ENCODE results near the gene TMEM63C. TPM values are rescaled to one million over a fixed set of nuclear protein-coding genes. Genes with fewer than 3 reads are reported as not detected.

TMEM63C gene
- total RNA-seq, 1 donor from 2014 or later, result 1.5 TPM

DNA sequence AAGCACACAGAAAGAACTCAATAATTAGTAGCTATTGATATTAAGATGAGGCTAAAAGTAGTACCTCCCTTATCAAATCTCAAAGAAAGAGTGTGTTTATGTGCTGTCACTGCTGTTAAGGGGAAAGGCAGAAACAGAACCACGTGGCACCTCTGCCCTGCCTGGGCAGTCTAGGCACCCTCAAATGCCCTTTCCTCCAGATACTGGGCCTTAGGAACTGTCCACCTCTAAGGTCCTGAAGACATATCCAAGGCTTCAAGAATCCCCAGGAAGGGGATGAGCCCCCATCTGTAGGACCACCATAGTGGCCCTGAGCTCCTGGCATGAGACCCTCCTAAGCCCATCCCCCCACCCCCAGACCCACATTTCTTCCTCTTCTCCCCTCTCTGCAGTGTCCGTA lies 60.4 kb downstream of the TMEM63C start:
- ChIA-PET CTCF (no interaction called here), POLR2A (no interaction called here)
- Mint-ChIP-seq H3K9me3 (no peaks in the 10 kb centered on the region), H3K27me3 (no peaks in the 10 kb centered on the region), H3K36me3 (ENCODE audit: low read depth) (no peaks in the 10 kb centered on the region), H3K4me1 (peaks cover 37% of the 10 kb centered on the region), H3K4me3 (no peak overlapping the region), H3K27ac (no peak overlapping the region)
- no peak for DNase-seq
- intact Hi-C loops (cut with micrococcal nuclease), result no loop called here
- ATAC-seq (ENCODE audit: low read depth), result no peak
- TF ChIP-seq, protein P1, sequence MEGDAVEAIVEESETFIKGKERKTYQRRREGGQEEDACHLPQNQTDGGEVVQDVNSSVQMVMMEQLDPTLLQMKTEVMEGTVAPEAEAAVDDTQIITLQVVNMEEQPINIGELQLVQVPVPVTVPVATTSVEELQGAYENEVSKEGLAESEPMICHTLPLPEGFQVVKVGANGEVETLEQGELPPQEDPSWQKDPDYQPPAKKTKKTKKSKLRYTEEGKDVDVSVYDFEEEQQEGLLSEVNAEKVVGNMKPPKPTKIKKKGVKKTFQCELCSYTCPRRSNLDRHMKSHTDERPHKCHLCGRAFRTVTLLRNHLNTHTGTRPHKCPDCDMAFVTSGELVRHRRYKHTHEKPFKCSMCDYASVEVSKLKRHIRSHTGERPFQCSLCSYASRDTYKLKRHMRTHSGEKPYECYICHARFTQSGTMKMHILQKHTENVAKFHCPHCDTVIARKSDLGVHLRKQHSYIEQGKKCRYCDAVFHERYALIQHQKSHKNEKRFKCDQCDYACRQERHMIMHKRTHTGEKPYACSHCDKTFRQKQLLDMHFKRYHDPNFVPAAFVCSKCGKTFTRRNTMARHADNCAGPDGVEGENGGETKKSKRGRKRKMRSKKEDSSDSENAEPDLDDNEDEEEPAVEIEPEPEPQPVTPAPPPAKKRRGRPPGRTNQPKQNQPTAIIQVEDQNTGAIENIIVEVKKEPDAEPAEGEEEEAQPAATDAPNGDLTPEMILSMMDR (IDR thresholded peaks at IDR 0.05), result no peak

GRCh38 chr14:77242752-77243151 lies 61.2 kb downstream of the TMEM63C start:
- Mint-ChIP-seq H3K9me3 (no peaks in the 10 kb centered on the region), H3K4me1 (peaks cover 37% of the 10 kb centered on the region), H3K4me3 (peak overlapping the region; percentile 12), H3K27ac (peak overlapping the region; percentile 14), H3K36me3 (ENCODE audit: low read depth) (no peaks in the 10 kb centered on the region), H3K27me3 (no peaks in the 10 kb centered on the region)
- no peak for ATAC-seq (ENCODE audit: low read depth)
- intact Hi-C loops (cut with micrococcal nuclease), result no loop called here
- DNase-seq, result no peak
- ChIA-PET CTCF (no interaction called here), POLR2A (interaction anchor here (1.3 kb wide), 1 partner anchor 79 kb away, joined by 3 read pairs; the partner anchor contains the start of gene GSTZ1)
- TF ChIP-seq, protein P1 (IDR thresholded peaks at IDR 0.05), result no peak

- Mint-ChIP-seq H3K27me3 (no peaks in the 10 kb centered on the region), H3K27ac (peak overlapping the region; percentile 38)
- peak; percentile 37 for DNase-seq
Observed at GRCh38 chr14:77243853-77244252, 62.3 kb downstream of the TMEM63C start.

GRCh38 chr14:77245820-77246219 lies 64.2 kb downstream of the TMEM63C start:
- DNase-seq (no peak), ATAC-seq (ENCODE audit: low read depth) (no peak)
- no peaks in the 10 kb centered on the region for H3K27me3 Mint-ChIP-seq
- intact Hi-C loops (cut with micrococcal nuclease), result no loop called here
- ChIA-PET POLR2A (no interaction called here), CTCF (no interaction called here)
- H3K9me3 Mint-ChIP-seq, result no peaks in the 10 kb centered on the region
- H3K27ac Mint-ChIP-seq, result no peak overlapping the region
- no peaks in the 10 kb centered on the region for H3K36me3 Mint-ChIP-seq (ENCODE audit: low read depth)
- no peak overlapping the region for H3K4me3 Mint-ChIP-seq
- H3K4me1 Mint-ChIP-seq, result peaks cover 37% of the 10 kb centered on the region
- TF ChIP-seq, protein P1 (IDR thresholded peaks at IDR 0.05), result no peak

More at GRCh38 chr14:77243853-77244252, 62.3 kb downstream of the TMEM63C start:
- Mint-ChIP-seq H3K4me1 (peaks cover 37% of the 10 kb centered on the region), H3K9me3 (no peaks in the 10 kb centered on the region), H3K4me3 (no peak overlapping the region), H3K36me3 (ENCODE audit: low read depth) (no peaks in the 10 kb centered on the region)
- TF ChIP-seq, protein P1 (IDR thresholded peaks at IDR 0.05), result no peak
- peak; percentile 97 for ATAC-seq (ENCODE audit: low read depth)
- intact Hi-C loops (cut with micrococcal nuclease), result no loop called here
- ChIA-PET CTCF (no interaction called here), POLR2A (interaction anchor here (0.6 to 1.3 kb wide), 2 partner anchors 78 to 514 kb away, joined by 3 to 9 read pairs; partner anchors contain the start of gene GSTZ1)

DNA sequence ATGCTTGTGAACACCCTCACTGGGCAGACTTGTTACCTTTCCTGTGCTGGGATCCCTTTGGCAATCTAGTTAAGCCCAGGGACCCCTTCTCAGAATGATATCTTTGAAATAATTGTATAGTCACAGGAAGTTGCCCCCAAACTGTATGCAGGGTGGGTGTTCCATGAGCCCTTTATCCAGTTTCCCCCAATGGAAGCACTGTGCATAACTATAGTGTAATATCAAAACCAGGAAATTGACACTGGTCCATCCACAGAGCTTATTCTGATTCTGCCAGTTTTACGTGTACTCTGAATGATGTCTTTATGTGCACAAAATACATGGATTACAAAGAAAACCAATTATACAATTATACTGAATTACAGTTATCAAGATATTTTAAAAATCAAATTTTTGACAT lies 65.2 kb downstream of the TMEM63C start:
- DNase-seq (no peak), ATAC-seq (ENCODE audit: low read depth) (no peak)
- Mint-ChIP-seq H3K36me3 (ENCODE audit: low read depth) (no peaks in the 10 kb centered on the region), H3K4me1 (peaks cover 34% of the 10 kb centered on the region), H3K9me3 (no peaks in the 10 kb centered on the region), H3K27me3 (no peaks in the 10 kb centered on the region), H3K4me3 (no peak overlapping the region), H3K27ac (no peak overlapping the region)
- intact Hi-C loops (cut with micrococcal nuclease), result no loop called here
- CTCF ChIA-PET, result no interaction called here
- POLR2A ChIA-PET, result no interaction called here
- TF ChIP-seq, protein P1 (IDR thresholded peaks at IDR 0.05), result no peak

Measured in activated B cell treated with CpG ODN at 0.5 μM for 24 hours (primary cell).